ENCODE measurements around the gene P2RX5. TPM values are rescaled to one million over a fixed set of nuclear protein-coding genes. Genes with fewer than 3 reads are reported as not detected.

Gene P2RX5
- total RNA-seq, 2 experiments from 2014 or later = 35.7 to 39.5 TPM

DNA sequence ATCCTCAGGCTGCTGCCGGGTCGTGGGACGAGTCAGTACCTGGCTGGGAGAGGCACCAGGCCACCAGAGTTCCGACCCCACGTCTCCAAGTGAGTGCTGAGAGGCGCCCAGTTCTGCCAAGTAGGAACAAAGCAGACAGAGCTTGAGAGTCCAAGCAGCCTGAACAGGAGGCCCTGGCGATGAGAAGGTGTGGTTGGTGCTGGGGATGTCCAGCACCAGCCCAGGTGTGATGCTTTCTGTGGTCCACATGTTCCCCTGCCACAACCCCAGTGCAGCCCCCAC, 38.4 kb downstream of the P2RX5 start:
- POLR2A ChIA-PET = interaction anchor here (0.6 to 1.7 kb wide), 3 partner anchors 10 to 64 kb away, joined by 3 to 4 read pairs (median 3); no protein-coding TSS in a partner anchor
- ATAC-seq (no peak), DNase-seq (no peak)
- CTCF ChIA-PET = no interaction called here
- no peaks in the 10 kb centered on the region for H3K36me3 Mint-ChIP-seq (ENCODE audit: low read depth)
- H3K27me3 Mint-ChIP-seq = no peaks in the 10 kb centered on the region
- no peaks in the 10 kb centered on the region for H3K4me1 Mint-ChIP-seq (ENCODE audit: low read depth)
- TF ChIP-seq CTCF (IDR thresholded peaks at IDR 0.05) = no peak
- H3K27ac Mint-ChIP-seq = no peak overlapping the region
- no peak overlapping the region for H3K4me3 Mint-ChIP-seq
- intact Hi-C loops (cut with micrococcal nuclease) = no loop called here
- H3K9me3 Mint-ChIP-seq = no peaks in the 10 kb centered on the region

DNA sequence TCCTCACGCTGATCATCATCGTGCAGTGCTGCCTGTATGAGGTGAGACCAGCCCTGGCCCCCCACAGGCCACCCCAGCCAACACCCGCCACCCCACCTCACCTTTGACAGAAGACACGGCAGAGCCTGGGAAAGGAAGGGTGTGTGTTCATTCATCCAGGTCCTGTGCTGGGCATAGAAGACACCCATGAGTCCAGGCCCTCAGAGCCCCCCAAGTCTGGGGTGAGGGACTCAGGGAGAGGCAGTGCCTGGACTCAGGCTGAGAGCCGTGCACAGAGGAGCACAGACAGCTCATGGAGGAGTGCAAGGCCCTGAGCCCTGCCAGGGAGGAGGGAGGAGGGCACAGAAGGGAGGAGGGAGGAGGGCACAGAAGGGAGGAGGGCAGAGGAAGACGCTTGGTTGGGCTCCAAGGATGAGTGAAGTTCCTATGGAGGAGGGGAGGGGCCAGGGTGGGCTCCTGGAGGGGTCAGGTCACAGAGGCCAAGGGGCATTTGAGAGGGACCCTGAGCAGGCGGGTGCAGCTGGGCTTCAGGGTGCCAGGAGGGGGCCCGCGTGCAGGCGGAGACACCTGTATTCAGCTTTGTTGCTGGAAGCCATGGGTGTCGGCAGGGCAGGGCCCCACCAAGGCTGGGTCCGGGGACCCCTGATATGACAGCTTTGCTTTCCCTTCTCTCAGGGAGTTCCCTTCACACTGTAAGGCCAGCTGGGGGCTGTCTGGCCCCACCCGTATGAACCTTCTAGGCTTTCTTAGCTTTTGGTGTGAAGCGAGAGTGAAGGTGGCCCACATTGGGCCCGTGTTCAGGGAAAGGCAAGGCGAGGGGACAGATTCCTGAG, 39.0 kb downstream of the P2RX5 start:
- Mint-ChIP-seq H3K27me3 (no peaks in the 10 kb centered on the region), H3K36me3 (ENCODE audit: low read depth) (no peaks in the 10 kb centered on the region), H3K27ac (no peak overlapping the region), H3K9me3 (no peaks in the 10 kb centered on the region), H3K4me3 (no peak overlapping the region), H3K4me1 (ENCODE audit: low read depth) (no peaks in the 10 kb centered on the region)
- ChIA-PET CTCF (no interaction called here), POLR2A (interaction anchor here (0.5 to 1.7 kb wide), 2 partner anchors 10 to 69 kb away, joined by 3 to 4 read pairs; no protein-coding TSS in a partner anchor)
- DNase-seq = no peak
- no peak for ATAC-seq
- intact Hi-C loops (cut with micrococcal nuclease) = no loop called here
- TF ChIP-seq CTCF (IDR thresholded peaks at IDR 0.05) = no peak

DNA sequence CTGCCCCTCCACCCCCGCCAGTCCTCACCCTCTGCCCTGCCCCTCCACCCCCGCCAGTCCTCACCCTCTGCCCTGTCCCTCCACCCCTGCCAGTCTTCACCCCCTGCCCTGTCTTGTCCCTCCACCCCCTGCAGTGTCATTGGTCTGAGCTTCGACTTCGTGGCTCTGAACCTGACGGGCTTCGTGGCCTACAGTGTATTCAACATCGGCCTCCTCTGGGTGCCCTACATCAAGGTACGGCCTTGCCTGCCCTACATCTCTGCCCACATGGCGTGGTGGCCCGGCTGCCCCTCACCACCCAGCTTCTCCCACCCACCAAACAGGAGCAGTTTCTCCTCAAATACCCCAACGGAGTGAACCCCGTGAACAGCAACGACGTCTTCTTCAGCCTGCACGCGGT, 39.6 kb downstream of the P2RX5 start:
- ChIA-PET POLR2A (no interaction called here), CTCF (no interaction called here)
- Mint-ChIP-seq H3K36me3 (ENCODE audit: low read depth) (no peaks in the 10 kb centered on the region), H3K9me3 (no peaks in the 10 kb centered on the region), H3K27me3 (no peaks in the 10 kb centered on the region), H3K27ac (no peak overlapping the region), H3K4me1 (ENCODE audit: low read depth) (no peaks in the 10 kb centered on the region), H3K4me3 (no peak overlapping the region)
- DNase-seq = no peak
- intact Hi-C loops (cut with micrococcal nuclease) = no loop called here
- no peak for ATAC-seq
- TF ChIP-seq CTCF (IDR thresholded peaks at IDR 0.05) = no peak

DNA sequence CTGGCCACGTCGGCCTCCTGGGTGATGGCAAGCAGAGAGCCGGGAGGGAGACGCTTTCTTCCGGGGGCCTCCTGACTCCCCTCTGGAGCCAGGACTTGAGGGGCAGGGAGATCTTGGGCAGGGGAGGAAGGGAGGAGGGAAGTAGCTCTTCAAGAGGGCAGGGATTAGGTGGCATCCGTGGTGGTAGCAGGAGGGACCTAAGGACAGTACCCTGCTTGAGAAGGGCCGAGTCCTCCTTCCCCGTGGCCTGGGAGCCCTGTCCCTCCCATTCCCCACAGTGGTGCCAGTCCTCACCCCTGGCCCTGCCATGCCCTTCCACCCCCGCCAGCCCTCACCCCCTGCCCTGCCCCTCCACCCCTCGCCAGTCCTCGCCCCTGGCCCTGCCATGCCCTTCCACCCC, 40.2 kb downstream of the P2RX5 start:
- Mint-ChIP-seq H3K36me3 (ENCODE audit: low read depth) (no peaks in the 10 kb centered on the region), H3K9me3 (no peaks in the 10 kb centered on the region), H3K4me1 (ENCODE audit: low read depth) (no peaks in the 10 kb centered on the region), H3K27me3 (no peaks in the 10 kb centered on the region), H3K27ac (no peak overlapping the region), H3K4me3 (no peak overlapping the region)
- intact Hi-C loops (cut with micrococcal nuclease) = no loop called here
- TF ChIP-seq CTCF (IDR thresholded peaks at IDR 0.05) = no peak
- ChIA-PET POLR2A (no interaction called here), CTCF (no interaction called here)
- ATAC-seq = no peak
- DNase-seq = no peak

GRCh38 chr17:3647769-3648555, 48.0 kb downstream of the P2RX5 start:
- H3K4me3 Mint-ChIP-seq = no peak overlapping the region
- ATAC-seq (peak; percentile 83), DNase-seq (peak; percentile 74)
- H3K36me3 Mint-ChIP-seq (ENCODE audit: low read depth) = peaks cover 8% of the 10 kb centered on the region
- TF ChIP-seq CTCF (IDR thresholded peaks at IDR 0.05) = peak; percentile 44
- no peaks in the 10 kb centered on the region for H3K9me3 Mint-ChIP-seq
- intact Hi-C loops (cut with micrococcal nuclease) = no loop called here
- POLR2A ChIA-PET = interaction anchor here (0.5 to 0.6 kb wide), 3 partner anchors 107 to 1228 kb away, joined by 3 read pairs; no protein-coding TSS in a partner anchor
- no peaks in the 10 kb centered on the region for H3K27me3 Mint-ChIP-seq
- H3K4me1 Mint-ChIP-seq (ENCODE audit: low read depth) = peaks cover 12% of the 10 kb centered on the region
- CTCF ChIA-PET = interaction anchor here (0.6 to 3.1 kb wide), 13 partner anchors 10 to 599 kb away, joined by 3 to 21 read pairs (median 4); partner anchors contain the start of genes CTNS and SHPK
- no peak overlapping the region for H3K27ac Mint-ChIP-seq

Data from activated CD8-positive, alpha-beta T cell treated with anti-CD3 and anti-CD28 coated beads for 36 hours (primary cell).